ENCODE data around the gene GALNT12.

DNA sequence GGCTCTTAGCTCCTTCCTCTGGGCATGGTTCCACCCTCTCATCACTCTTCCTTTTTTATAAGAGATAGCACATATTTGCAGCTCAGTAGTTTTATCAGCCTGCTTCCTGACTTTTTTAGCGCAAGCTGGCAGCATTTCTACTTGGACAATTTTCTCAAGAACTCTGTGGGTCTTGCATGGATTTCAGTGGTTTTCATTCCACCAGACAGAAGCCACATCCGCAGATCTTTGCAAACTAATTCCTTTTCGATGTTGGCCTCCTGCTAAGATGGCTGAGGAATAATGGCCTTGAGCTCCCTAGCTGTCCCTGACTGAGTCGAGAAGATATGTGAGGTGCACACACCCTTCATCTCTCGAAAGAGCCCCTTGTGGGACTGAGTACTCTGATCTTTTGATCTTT, 49.5 kb downstream of the GALNT12 start:
- TF ChIP-seq, protein P1, sequence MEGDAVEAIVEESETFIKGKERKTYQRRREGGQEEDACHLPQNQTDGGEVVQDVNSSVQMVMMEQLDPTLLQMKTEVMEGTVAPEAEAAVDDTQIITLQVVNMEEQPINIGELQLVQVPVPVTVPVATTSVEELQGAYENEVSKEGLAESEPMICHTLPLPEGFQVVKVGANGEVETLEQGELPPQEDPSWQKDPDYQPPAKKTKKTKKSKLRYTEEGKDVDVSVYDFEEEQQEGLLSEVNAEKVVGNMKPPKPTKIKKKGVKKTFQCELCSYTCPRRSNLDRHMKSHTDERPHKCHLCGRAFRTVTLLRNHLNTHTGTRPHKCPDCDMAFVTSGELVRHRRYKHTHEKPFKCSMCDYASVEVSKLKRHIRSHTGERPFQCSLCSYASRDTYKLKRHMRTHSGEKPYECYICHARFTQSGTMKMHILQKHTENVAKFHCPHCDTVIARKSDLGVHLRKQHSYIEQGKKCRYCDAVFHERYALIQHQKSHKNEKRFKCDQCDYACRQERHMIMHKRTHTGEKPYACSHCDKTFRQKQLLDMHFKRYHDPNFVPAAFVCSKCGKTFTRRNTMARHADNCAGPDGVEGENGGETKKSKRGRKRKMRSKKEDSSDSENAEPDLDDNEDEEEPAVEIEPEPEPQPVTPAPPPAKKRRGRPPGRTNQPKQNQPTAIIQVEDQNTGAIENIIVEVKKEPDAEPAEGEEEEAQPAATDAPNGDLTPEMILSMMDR (IDR thresholded peaks at IDR 0.05) = no peak
- TF ChIP-seq POLR2AphosphoS5 (IDR thresholded peaks at IDR 0.05; ENCODE audit: low read depth, low read length) (no peak), TCF7L2 (IDR thresholded peaks at IDR 0.05; ENCODE audit: low read depth, low read length) (no peak), SIN3A (IDR thresholded peaks at IDR 0.05; ENCODE audit: borderline replicate concordance, insufficient read depth, low read depth, low read length) (no peak)
- TF ChIP-seq, protein P2, sequence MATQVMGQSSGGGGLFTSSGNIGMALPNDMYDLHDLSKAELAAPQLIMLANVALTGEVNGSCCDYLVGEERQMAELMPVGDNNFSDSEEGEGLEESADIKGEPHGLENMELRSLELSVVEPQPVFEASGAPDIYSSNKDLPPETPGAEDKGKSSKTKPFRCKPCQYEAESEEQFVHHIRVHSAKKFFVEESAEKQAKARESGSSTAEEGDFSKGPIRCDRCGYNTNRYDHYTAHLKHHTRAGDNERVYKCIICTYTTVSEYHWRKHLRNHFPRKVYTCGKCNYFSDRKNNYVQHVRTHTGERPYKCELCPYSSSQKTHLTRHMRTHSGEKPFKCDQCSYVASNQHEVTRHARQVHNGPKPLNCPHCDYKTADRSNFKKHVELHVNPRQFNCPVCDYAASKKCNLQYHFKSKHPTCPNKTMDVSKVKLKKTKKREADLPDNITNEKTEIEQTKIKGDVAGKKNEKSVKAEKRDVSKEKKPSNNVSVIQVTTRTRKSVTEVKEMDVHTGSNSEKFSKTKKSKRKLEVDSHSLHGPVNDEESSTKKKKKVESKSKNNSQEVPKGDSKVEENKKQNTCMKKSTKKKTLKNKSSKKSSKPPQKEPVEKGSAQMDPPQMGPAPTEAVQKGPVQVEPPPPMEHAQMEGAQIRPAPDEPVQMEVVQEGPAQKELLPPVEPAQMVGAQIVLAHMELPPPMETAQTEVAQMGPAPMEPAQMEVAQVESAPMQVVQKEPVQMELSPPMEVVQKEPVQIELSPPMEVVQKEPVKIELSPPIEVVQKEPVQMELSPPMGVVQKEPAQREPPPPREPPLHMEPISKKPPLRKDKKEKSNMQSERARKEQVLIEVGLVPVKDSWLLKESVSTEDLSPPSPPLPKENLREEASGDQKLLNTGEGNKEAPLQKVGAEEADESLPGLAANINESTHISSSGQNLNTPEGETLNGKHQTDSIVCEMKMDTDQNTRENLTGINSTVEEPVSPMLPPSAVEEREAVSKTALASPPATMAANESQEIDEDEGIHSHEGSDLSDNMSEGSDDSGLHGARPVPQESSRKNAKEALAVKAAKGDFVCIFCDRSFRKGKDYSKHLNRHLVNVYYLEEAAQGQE (IDR thresholded peaks at IDR 0.05; ENCODE audit: insufficient read depth in 1 of 2, low read depth in 2 of 2, low read length in 1 of 2) = no peak
